RPMI8226 (cell line): ENCODE data around the gene ESRRA.

Experiments used
- DNase-seq: peaks from one replicate; pipeline ENCODE4 v3.0.0-alpha.2; 2015

ESRRA gene

DNA sequence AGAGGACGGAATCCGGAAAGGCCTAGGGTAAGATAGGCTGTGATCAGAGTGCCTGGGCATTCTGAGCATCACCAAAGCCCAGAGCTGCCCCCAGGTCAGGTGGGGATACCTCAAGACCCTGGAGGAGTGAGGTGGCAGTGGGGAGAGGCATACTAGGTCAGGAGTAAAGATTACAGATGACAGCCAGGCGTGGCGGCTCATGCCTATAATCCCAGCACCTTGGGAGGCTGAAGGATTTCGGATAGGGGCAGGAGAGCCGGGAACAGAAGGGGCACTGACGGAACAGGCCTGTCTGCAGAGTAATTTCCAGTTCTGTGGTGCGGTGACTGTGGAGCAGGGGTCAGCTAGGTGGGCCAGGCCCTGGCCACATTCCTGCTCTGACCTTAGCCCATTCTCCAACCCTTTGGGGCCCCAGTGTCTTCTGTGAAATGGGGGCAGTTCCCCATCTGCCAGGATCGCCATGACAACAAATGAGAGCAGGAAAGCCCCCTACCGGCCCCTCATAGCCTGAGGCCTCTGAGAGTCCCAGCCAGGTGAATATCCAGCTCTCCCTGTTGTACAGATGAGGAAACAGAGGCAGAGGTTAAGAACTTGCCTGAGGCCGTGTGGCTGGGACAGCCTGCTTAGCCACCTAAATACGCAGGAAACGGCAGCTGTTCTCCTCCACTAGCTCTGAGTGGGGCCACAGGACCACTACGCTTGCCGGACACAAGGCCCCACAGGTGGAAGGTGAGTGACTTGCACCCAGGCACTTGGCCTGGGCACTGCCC, 30.1 kb upstream of the ESRRA start:
- no peak for DNase-seq

DNA sequence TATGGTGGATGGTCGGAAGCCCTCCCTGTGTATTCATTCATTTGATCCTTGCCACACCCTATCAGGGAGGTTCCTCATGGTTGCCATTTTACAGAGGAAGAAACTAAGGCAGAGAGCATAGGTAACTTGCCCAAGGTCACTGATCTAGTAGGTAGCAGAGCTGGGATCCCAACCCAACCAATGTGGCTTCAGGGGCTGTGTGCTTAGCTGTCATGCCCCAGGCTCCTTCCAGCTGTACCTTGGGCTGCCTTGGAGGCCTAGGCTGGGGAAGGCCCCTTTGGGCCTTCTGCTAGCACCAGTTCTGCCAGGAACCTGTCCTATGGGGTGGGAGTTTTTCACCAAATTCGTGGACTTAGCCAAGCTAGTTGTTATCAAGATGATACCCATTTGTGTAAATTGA, 29.5 kb upstream of the ESRRA start:
- DNase-seq = no peak

DNA sequence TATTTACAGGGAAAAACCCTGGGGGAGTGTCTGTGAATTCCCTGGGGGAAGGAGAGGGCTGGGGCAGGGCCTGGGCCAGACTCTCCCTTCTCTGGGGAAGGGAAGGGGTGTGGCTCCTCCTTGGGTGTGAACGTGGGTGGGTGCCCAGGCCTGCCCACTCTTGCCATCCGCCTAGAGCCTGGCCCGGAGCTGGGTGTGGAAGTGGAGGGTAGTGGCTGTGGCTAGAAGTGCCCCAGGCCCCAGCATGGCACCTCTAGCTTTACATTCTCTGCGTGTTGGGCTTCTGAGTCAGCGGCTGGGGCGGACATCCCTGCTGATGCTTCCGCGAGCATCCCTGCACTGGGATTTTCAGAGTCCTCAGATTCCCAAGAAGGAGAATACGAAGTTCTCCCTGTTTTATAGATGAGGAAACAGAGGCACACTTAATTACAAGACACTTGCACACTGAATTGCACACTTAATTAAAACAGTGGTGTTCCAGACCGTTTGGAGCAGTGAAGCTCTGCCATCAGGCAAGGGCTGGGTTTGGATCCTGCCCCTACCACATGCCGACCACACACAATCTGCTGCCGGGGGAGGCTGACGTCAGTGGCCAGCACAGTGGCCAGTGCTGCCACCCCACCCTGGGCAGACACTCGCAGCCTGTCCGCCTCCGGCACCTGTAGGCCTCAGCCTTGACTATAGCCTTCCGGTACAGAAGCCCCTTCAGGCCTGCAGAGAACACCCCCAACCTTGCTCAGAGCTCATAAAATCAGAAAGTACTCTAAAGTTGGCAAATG, 28.5 kb upstream of the ESRRA start:
- DNase-seq = no peak

DNA sequence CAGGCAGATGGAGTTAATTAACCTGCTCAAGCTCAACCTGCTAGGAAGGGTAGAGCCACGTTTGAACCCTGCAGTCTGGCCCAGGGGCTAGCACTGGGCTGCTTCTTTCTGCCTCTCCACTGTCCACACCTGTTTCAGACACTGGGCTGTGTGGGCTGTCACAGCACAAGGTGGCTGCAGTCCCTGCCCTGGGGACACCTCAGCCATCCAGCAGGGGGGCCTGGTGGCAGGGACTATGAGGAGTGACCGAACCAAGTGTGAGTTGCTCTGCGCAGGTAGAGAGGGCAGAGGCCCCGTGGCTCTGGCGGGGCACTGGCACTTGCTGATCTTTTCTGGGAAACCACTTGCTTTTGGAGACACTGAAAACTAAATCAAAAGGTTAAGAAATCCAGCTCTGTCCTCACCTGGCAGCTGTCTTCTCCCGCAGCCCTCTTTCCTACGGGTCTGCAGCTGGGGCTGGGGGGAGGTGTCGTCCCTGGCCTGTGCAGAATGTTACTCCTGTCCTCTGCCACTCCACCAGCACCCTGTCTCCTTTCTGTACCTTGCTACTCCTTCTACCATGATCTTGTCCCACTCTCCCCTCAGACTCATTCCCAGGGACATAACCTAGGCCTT, 26.6 kb upstream of the ESRRA start:
- DNase-seq = no peak

DNA sequence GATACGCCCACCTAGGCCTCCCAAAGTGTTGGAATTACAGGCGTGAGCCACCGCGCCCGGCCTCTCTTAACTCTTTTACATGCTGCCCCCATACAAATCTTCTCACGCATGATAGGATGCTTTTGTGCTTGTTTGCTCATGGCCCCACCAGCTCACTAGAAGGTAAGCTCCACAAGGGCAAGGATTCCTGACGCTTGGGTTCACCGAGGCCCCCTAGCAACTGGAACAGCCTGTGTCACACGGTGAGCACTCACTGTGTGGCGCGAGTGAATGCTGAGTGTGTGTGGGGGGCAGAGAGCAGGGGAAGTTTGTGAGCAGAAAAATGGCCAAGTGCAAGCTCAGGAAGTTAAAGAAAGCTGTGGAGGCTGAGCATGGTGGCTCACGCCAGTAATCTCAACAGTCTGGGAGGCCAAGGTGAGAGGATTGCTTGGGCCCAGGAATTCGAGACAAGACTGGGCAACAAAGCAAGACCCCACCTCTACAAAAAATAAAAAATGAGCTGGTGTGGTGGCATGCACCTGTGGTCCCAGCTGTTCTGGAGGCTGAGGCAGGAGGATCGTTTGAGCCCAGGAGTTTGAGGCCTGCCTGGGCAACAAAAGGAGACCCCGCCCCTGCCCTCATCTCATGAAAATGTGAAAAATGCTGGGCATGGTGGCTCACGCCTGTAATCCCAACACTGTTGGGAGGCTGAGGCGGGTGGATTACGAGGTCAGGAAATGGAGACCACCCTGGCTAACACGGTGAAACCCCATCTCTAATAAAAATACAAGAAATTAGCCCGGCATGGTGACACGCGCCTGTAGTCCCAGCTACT, 23.2 kb upstream of the ESRRA start:
- DNase-seq = no peak

DNA sequence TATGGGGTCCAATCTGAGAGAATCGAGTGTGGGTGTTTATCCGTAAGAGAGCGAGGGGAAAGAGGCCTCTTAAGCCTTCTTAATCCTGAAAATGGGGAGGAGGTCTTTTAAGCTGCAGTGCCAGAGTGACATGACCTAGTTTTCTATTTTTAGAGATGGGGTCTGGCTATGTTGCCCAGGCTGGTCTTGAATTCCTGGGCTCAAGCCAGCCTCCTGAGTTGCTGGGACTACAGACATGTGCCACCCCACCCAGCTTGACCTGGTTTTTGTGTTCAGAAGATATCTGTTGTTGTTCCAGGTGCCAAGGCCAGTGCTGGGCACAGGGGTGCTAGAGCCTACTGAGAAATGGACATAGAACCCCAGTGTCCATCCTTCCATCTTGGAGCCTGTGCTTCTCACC, 22.2 kb upstream of the ESRRA start:
- DNase-seq = no peak

DNA sequence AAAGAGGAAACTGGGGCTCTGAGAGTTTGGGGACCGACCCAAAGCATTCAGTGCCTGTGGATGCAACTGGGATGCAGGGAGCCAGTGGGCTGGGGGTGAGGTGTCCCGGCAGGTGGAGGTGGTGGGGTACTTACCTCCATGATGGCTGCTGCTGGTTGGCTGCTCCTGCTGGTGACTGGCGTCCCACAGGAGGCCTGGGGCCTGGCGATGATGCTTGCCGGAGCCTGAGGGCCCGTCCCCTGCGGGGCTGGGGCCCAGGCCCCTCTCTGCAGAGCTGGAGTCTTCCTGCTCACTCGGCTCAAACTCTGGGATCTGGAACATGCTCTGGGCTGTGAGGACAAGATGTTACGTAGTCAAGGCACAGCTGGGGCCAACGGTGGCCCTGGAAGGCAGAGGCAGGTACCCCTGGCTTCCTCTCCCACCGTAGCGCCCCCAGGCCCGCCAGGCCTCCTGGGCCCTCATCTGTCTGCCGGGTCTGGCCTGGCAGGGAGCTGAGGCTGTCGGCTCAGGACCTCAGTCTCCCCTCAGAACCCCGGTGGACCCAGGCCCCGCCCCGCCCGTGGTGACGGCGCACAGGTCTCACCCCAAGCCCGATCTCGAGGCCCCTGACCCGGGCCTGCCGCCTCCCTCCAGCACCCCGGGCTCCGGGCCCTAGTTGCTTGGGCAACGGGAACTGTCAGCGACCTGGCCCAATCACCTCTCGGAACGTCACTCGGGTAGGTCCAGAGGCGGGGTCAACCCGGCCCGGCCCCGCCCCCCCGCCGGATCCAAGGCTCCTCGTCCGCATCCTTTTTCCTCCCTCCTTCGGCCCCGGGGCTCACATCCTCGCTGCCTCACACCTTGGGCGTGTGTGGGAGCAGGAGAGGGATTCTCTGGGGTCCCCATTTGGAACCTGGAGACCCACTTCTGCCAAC, 21.0 kb upstream of the ESRRA start, which contains the start of gene BAD:
BAD (minus strand) TSS at position 618 of the 914 bp plus-strand sequence; CDS start at position 321, 297 bp downstream.
- DNase-seq = peak; percentile 98

DNA sequence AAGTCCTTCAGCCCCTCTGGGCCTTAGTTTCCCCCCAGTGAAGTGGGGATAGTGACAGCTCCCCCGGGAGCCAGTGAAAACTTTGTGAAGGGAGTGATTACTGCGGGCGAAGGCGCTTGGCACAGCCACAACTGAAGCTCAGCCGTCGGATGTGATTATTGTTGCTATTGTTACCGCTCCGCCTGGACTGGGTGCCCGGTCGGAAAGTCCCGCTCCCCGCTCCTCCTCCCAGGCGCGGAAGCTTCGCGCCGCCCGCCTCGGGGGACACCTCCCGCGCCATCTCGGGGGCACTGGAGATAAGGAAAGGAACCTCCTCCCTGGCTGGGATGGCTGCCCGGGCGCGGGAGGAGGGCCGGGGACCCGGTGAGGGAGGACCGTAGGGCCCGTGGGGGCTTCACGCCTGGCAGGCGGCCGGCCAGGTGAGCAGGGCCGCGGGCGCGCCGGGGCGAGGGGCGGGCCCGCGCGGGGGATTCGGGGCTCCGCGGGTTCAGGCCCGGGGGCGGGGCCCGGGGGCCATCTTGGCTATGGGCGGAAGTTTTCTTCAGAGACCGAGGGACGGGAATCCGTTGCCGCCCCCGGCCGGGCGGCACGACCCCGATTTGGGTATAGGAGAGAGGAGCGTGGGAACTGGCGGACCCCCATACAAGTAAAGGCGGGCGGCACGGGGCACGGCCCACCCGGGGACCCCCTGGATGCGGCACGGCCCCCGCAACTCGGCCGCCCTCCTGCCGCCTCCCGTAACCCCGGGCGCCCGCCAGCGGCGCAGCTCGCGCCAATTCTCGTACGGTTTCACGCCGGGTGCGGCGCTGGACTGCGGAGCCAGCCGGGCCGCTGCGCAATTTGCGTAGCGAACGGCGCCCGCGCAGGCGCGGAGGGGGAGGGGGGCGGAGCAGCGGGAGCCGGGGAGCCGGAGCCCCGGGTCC, 20.1 kb upstream of the ESRRA start, which contains the start of gene GPR137:
GPR137 (plus strand) TSS at position 887 of the 923 bp plus-strand sequence. CDS start 677 bp downstream, outside the sequence.
- DNase-seq = peak; percentile 95

DNA sequence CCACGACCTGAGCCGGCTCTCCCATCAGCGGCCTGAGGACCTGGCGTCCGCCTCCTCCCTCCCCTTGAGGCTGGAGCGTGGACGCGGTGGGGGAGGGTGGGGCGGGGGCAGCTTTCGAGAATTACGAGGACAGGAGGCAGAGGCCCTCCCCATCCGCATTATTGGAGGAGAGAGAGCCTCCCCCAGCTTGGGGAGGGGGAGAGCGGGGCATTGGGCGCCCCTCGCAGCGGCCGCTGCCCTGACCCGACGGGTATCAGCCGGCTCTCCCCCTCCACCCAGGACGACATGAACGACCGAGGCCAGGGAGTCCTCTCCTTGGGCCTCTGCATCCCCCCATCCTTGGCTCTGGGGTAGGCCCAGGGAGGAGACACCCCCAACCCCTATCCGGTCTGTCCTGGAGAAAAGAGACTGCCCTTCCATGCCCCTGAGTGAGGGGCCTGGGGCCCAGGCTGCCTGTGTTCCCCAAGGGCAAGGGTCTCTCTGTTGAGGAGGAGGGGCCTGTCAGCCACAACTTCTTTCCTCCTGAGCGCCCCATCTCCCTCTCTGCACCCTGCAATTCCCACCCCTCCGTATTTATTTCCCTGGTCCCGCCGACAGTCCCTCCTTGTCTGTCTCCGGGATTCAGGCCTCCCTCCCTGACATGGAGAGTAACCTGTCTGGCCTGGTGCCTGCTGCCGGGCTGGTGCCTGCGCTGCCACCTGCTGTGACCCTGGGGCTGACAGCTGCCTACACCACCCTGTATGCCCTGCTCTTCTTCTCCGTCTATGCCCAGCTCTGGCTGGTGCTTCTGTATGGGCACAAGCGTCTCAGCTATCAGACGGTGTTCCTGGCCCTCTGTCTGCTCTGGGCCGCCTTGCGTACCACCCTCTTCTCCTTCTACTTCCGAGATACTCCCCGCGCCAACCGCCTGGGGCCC, 19.2 kb upstream of the ESRRA start:
- peak; percentile 83 for DNase-seq

DNA sequence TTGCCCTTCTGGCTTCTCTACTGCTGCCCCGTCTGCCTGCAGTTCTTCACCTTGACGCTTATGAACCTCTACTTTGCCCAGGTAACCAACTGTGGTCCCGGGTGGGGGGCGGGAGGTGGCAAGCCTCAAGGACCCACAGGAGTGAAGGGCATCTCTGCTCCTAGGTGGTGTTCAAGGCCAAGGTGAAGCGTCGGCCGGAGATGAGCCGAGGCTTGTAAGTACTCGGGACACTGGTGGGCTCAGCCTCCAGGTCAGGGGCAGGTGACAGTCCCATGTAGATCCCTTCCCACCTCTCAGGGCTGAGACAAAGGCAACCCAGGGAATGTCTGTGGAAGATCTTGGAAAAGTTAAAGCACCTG, 18.5 kb upstream of the ESRRA start:
- DNase-seq = no peak

DNA sequence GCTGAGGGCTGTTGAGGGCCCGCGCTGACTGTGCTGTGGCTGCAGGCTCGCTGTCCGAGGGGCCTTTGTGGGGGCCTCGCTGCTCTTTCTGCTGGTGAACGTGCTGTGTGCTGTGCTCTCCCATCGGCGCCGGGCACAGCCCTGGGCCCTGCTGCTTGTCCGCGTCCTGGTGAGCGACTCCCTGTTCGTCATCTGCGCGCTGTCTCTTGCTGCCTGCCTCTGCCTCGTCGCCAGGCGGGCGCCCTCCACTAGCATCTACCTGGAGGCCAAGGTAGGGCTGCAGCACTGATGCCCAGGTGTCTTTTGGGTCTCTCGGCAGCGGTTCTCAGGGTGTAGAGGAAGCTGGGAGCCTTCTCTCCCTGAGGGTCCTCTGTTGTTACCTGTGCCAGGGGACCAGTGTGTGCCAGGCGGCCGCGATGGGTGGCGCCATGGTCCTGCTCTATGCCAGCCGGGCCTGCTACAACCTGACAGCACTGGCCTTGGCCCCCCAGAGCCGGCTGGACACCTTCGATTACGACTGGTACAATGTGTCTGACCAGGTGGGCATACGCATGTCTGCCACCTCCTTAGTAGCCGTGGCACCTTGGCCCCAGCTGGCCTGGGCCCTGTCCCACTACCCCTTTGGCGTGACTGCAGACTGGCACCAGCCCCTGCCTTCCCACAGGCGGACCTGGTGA, 17.5 kb upstream of the ESRRA start:
- DNase-seq = no peak

DNA sequence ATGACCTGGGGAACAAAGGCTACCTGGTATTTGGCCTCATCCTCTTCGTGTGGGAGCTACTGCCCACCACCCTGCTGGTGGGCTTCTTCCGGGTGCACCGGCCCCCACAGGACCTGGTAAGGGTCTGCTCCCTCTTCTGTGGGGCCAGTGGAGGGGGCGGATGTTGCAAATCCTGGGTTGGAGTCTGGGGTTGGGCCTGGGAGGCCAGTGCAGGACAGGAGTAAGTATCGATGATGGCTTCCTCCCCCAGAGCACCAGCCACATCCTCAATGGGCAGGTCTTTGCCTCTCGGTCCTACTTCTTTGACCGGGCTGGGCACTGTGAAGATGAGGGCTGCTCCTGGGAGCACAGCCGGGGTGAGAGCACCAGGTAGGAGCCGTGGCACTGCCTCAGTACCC, 17.0 kb upstream of the ESRRA start:
- DNase-seq = no peak

DNA sequence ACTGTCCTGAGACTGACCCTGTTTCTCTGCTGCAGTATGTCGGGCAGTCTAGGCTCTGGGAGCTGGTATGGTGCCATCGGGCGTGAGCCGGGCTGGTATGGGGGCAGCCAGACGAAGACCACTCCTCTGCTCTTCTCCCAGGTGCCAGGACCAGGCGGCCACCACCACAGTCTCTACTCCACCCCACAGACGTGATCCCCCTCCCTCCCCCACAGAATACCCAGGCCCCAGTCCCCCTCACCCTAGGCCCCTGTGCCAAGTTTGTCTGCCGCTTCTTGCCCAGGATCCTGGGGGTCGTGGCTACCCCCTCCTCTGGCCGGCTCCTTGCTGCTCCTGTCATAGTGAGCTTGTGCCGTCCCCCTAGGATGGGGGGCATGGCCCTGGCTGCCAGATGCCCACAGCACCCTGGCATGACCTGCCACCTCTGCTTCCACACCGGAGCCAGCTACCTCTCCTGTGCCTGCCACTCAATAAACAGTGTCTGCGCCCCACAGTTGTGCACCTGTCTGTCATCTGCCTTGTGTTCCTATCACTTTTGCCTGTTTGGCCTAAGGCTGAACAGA, 16.2 kb upstream of the ESRRA start:
- DNase-seq = no peak

DNA sequence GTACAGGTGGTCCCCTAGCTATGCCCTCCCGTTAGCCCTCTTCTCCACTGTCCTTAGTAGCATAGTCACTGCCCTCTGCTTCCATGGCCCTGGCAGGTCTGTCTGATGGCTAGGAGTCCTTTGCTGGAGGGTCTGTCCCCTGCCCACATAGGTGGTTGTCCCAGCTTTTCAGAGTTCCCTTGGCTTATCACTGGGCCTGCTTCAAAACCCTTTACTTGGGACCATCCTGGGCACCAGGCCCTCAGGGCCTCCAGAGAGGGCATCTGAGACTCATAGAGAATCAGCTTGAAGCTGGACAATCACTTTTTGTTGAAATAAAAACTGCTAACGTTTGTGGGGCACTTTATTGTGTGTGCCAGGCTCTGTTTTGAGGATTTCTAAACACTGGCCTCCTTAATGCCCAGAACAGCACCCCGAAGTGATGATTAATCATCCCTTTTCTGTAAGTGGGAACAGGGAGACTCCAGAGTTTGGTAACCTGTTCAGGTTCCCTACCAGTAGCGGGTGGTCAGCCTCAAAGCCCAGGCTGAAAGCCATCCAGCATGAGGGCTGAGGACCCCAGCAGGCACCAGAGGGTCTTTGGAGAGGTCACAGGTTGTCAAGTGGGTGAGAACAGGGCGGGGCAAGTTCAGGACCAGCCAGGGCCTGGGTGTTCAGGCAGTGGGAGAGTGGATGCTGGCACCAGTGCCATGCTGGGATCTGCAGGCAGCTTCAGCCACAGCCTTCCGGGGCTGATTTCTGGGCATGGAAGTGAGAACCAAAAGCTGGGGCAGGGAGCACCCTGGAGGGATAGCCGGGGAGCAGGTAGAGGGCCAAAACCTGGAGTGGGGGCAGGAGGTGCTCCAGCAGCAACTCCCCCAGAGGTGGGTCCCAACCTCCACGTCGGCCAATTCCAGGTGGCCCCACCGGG, 14.7 kb upstream of the ESRRA start:
- no peak for DNase-seq

DNA sequence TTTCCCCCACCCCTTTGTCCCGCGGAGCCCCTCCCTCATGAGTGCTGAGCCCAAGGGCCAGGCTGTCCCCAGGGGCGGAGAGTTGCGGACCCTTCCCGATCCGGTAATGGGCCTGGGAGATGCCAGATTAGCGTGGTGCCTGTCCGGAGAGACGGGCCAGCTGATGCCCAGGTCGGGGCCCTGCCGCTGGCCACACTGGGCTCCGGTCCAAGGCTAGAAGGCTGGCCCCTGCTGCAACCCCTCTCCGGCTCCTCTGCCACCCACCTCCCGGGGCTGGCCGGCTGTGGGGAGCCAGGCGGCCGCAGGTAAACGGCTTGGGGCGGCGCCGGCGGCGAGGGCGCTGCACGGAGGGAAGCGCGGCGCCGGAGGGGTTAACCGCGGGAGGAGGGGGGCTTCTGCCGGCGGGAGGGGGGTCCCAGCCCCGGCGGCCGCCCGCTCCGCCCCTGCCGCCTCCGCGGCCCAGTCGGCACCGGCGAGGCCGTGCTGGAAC, 14.0 kb upstream of the ESRRA start, which contains the start of gene KCNK4:
KCNK4 (plus strand) TSS at position 41 of the 490 bp plus-strand sequence. CDS start 1,717 bp downstream, outside the sequence.
- DNase-seq = no peak

DNA sequence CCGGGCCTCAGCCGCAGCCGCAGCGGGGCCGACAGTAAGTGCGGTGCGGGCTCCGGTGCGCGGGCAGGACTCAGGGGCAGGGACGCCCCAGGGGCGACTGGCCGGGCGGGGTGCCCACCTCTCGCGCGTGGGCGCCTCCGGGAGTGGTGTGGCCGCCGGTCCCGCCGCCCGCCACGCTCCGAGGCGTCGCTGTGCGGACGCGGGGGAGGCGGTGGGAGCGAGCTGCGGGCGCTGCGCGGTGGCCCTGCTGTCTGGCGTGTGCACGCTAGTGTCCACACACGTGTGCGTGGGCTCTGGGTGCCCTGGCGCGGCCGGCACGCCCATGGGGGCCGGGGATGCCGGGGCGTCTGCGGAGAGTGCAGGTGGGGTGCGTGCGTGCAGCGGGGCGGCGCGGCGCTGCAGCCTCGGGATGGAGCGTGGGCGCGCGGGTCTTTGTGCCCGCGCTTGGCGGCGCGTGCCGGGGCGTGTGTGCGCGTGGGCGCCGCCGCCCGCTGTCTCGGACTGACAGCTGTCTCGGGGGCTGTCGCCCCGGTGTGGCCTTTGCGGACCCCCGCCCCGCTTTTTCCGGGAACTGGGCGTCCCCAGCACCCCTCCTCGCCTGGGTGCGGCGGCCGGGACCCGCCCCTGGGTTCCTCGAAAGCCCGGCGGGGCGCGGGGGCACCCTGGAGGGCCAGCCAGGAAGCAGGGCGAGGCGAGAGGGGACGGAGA, 13.4 kb upstream of the ESRRA start:
- DNase-seq = no peak
